ENCODE data around the gene ZNF385B. TPM values are rescaled to one million over a fixed set of nuclear protein-coding genes. Genes with fewer than 3 reads are reported as not detected.

The ZNF385B gene
- polyA plus RNA-seq, 1 donor from 2014 or later = 0.31 TPM

DNA sequence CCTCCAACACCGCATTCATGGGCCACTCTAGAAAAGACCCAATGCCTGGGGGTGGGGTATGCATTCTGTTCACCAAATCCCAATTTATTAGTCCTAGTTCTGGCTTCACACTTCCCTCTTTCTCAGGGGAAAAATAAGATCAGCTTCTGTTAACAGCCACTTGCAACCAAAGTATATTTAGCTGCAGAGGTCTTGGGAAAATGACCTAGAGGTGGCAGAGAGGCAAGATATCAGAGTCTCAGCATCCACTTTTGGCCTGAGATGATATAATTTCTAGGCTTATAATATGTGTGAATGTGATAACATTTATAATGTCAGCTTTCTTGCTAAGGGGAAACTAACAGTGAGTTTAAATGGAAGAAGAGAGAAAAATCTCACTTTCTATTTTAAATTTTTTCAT is 89.1 kb downstream of the ZNF385B start:
- no peaks in the 10 kb centered on the region for H3F3A ChIP-seq (ENCODE audit: insufficient read depth, low read length, poor library complexity, severe bottlenecking)
- no peaks in the 10 kb centered on the region for H3K27me3 ChIP-seq (ENCODE audit: insufficient read depth, low read depth, low read length)
- no peak overlapping the region for H3K4me2 ChIP-seq (ENCODE audit: low read length)
- H3K9ac ChIP-seq (ENCODE audit: low read length) = no peak overlapping the region
- H4K20me1 ChIP-seq (ENCODE audit: insufficient read depth) = no peaks in the 10 kb centered on the region
- no peaks in the 10 kb centered on the region for H3K9me3 ChIP-seq (ENCODE audit: low read length)
- H3K27ac ChIP-seq (ENCODE audit: low read length) = no peak overlapping the region
- no peaks in the 10 kb centered on the region for H3K79me2 ChIP-seq (replicated peaks; ENCODE audit: insufficient read depth, low read length)
- H2AFZ ChIP-seq (ENCODE audit: low read depth, low read length) = no peak overlapping the region
- no peaks in the 10 kb centered on the region for H3K9me2 ChIP-seq (ENCODE audit: insufficient read depth, low read length)
- TF ChIP-seq, protein P1, sequence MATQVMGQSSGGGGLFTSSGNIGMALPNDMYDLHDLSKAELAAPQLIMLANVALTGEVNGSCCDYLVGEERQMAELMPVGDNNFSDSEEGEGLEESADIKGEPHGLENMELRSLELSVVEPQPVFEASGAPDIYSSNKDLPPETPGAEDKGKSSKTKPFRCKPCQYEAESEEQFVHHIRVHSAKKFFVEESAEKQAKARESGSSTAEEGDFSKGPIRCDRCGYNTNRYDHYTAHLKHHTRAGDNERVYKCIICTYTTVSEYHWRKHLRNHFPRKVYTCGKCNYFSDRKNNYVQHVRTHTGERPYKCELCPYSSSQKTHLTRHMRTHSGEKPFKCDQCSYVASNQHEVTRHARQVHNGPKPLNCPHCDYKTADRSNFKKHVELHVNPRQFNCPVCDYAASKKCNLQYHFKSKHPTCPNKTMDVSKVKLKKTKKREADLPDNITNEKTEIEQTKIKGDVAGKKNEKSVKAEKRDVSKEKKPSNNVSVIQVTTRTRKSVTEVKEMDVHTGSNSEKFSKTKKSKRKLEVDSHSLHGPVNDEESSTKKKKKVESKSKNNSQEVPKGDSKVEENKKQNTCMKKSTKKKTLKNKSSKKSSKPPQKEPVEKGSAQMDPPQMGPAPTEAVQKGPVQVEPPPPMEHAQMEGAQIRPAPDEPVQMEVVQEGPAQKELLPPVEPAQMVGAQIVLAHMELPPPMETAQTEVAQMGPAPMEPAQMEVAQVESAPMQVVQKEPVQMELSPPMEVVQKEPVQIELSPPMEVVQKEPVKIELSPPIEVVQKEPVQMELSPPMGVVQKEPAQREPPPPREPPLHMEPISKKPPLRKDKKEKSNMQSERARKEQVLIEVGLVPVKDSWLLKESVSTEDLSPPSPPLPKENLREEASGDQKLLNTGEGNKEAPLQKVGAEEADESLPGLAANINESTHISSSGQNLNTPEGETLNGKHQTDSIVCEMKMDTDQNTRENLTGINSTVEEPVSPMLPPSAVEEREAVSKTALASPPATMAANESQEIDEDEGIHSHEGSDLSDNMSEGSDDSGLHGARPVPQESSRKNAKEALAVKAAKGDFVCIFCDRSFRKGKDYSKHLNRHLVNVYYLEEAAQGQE (IDR thresholded peaks at IDR 0.05; ENCODE audit: borderline replicate concordance) = no peak
- TF ChIP-seq MXI1 (conservative IDR thresholded peaks at IDR 0.05; ENCODE audit: poor library complexity, severe bottlenecking) (no peak), EZH2 (IDR thresholded peaks at IDR 0.05; ENCODE audit: borderline replicate concordance, insufficient read depth, low read length, poor library complexity, severe bottlenecking) (no peak), POLR2AphosphoS5 (IDR thresholded peaks at IDR 0.05) (no peak), SMC3 (conservative IDR thresholded peaks at IDR 0.05; ENCODE audit: poor library complexity) (no peak), RAD21 (conservative IDR thresholded peaks at IDR 0.05) (no peak), EP300 (conservative IDR thresholded peaks at IDR 0.05; ENCODE audit: poor library complexity, severe bottlenecking) (no peak), TAF1 (IDR thresholded peaks at IDR 0.05; ENCODE audit: low read depth) (no peak)
- TF ChIP-seq, protein P2, sequence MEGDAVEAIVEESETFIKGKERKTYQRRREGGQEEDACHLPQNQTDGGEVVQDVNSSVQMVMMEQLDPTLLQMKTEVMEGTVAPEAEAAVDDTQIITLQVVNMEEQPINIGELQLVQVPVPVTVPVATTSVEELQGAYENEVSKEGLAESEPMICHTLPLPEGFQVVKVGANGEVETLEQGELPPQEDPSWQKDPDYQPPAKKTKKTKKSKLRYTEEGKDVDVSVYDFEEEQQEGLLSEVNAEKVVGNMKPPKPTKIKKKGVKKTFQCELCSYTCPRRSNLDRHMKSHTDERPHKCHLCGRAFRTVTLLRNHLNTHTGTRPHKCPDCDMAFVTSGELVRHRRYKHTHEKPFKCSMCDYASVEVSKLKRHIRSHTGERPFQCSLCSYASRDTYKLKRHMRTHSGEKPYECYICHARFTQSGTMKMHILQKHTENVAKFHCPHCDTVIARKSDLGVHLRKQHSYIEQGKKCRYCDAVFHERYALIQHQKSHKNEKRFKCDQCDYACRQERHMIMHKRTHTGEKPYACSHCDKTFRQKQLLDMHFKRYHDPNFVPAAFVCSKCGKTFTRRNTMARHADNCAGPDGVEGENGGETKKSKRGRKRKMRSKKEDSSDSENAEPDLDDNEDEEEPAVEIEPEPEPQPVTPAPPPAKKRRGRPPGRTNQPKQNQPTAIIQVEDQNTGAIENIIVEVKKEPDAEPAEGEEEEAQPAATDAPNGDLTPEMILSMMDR (IDR thresholded peaks at IDR 0.05; ENCODE audit: poor library complexity, severe bottlenecking) = no peak
- H3K36me3 ChIP-seq (ENCODE audit: insufficient read depth, low read length) = no peaks in the 10 kb centered on the region
- H3K4me3 ChIP-seq (ENCODE audit: low read length) = no peak overlapping the region

DNA sequence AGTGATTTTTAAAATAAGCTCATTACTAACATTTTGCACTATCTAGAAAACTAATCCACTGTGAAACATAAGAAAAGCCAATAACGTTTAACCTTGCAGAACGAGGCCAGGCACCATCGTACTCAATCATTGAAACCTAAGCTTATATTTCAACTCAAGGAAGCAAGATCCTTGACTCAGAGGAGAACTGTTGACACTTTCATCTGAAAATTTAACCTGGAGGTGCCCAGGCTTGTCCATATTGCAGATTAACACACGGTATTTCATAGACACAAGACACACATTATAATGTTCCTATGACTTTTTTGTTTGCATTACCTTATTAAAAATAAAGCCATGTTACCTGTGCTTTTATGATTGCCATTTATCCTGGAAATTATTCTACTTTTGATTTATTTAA is 89.6 kb downstream of the ZNF385B start:
- H3F3A ChIP-seq (ENCODE audit: insufficient read depth, low read length, poor library complexity, severe bottlenecking) = no peaks in the 10 kb centered on the region
- no peaks in the 10 kb centered on the region for H3K27me3 ChIP-seq (ENCODE audit: insufficient read depth, low read depth, low read length)
- H4K20me1 ChIP-seq (ENCODE audit: insufficient read depth) = no peaks in the 10 kb centered on the region
- H3K27ac ChIP-seq (ENCODE audit: low read length) = no peak overlapping the region
- H3K9me3 ChIP-seq (ENCODE audit: low read length) = no peaks in the 10 kb centered on the region
- H3K79me2 ChIP-seq (replicated peaks; ENCODE audit: insufficient read depth, low read length) = no peaks in the 10 kb centered on the region
- H3K4me2 ChIP-seq (ENCODE audit: low read length) = no peak overlapping the region
- no peak overlapping the region for H3K4me3 ChIP-seq (ENCODE audit: low read length)
- TF ChIP-seq, protein P1 (IDR thresholded peaks at IDR 0.05; ENCODE audit: borderline replicate concordance) = no peak
- TF ChIP-seq EP300 (conservative IDR thresholded peaks at IDR 0.05; ENCODE audit: poor library complexity, severe bottlenecking) (no peak), SMC3 (conservative IDR thresholded peaks at IDR 0.05; ENCODE audit: poor library complexity) (no peak)
- no peaks in the 10 kb centered on the region for H3K9me2 ChIP-seq (ENCODE audit: insufficient read depth, low read length)
- no peak overlapping the region for H2AFZ ChIP-seq (ENCODE audit: low read depth, low read length)
- no peak overlapping the region for H3K9ac ChIP-seq (ENCODE audit: low read length)
- H3K36me3 ChIP-seq (ENCODE audit: insufficient read depth, low read length) = no peaks in the 10 kb centered on the region

Measured in neural cell (in vitro differentiated cells).